Epithelial cell of esophagus (primary cell): Measurements from ENCODE around the gene ARRB1.
A peak's percentile ranks its signal among the peaks of the same experiment; 100 is the strongest.

ENCODE experiments used
- DNase-seq: peaks from one replicate; pipeline ENCODE4 v3.0.0; 2010; ENCODE audit warnings: low read depth
- H3K4me3 ChIP-seq: 2 replicates; pipeline ENCODE4 v1.5.1; 2011; ENCODE audit warnings: mild to moderate bottlenecking, low read length, control low read depth
- CTCF ChIP-seq: IDR thresholded peaks from 2 replicates; pipeline ENCODE4 v1.5.1; 2011; ENCODE audit warnings: low read depth, mild to moderate bottlenecking, low read length, control low read depth, inconsistent platforms; ENCODE audit not compliant: insufficient read depth; ENCODE audit errors: missing control alignments

The ARRB1 gene

GRCh38 chr11:75241906-75242644 is 109.4 kb downstream of the ARRB1 start:
- H3K4me3 ChIP-seq, result peak overlapping the region; percentile 30
- TF ChIP-seq CTCF, result no peak
- DNase-seq, result no peak

- no peak overlapping the region for H3K4me3 ChIP-seq
- peak; percentile 46 for TF ChIP-seq CTCF
- peak; percentile 83 for DNase-seq
Observed at GRCh38 chr11:75241036-75241905, 110.2 kb downstream of the ARRB1 start.

- TF ChIP-seq CTCF, result no peak
- no peak for DNase-seq
- H3K4me3 ChIP-seq, result no peak within 1 kb of the TSS
Observed at GRCh38 chr11:75240311-75241035, 111.0 kb downstream of the ARRB1 start, which contains the start of gene TPBGL. TPBGL (plus strand) TSS chr11:75240774; CDS start chr11:75241050, 276 bp downstream.

- no peak overlapping the region for H3K4me3 ChIP-seq
- no peak for DNase-seq
- no peak for TF ChIP-seq CTCF
Observed at GRCh38 chr11:75239531-75240290, 111.8 kb downstream of the ARRB1 start.

GRCh38 chr11:75238595-75239440 is 112.6 kb downstream of the ARRB1 start:
- TF ChIP-seq CTCF, result no peak
- DNase-seq, result no peak
- H3K4me3 ChIP-seq, result no peak overlapping the region
